ENCODE data around the gene HACD2.

The HACD2 gene

GRCh38 chr3:123449102-123449996, 135.5 kb downstream of the HACD2 start:
- no peak for DNase-seq (ENCODE audit: low read depth in 2 of 3, low spot score in 1 of 3)

- no peak for DNase-seq (ENCODE audit: low read depth in 2 of 3, low spot score in 1 of 3)
These were observed 136.2 kb downstream of the HACD2 start, which contains the start of gene ADCY5 for GRCh38 chr3:123448536-123449101. TSS of gene ADCY5 (minus strand) at chr3:123449090. CDS start at chr3:123448545, 545 bp downstream.

DNA sequence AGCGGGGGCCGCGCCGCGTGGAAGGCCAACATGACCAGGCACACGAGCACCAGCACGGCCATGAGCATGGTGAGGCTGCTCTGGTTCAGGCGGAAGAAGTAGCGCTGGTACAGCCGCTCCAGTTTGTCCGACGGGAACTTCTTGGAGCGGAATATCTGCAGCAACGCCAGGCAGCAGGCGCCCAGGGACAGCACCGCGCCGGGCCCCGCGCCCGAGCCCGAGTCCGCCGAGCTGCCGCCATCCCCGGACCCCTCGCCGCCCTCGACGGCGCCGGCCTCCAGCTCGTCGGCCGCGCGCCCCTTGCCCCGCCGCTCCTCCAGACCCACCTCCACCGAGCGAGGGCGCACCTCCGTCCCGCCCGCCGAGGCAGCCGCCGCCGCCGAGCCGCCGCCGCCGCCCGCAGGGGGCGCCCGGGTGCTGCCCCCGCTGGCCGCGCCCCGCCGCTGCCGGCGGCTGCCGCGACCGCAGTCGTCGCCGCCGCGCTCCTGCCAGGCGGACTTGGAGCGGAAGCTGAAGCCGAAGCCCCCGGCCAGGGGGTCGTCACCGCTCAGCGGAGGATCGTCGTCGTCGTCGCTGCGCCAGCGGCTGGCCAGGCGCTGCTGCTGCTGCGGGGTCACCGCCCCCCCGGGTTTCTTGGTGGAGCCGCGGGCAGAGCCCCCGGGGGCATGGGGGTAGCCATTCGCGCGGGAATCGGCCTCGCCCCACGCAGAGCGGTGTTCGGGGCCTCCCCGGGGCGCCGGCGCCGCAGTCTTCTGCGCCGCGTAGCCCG, 136.9 kb downstream of the HACD2 start:
- DNase-seq (ENCODE audit: low read depth in 2 of 3, low spot score in 1 of 3) = peak; percentile 3 to 28 (median 21)

DNA sequence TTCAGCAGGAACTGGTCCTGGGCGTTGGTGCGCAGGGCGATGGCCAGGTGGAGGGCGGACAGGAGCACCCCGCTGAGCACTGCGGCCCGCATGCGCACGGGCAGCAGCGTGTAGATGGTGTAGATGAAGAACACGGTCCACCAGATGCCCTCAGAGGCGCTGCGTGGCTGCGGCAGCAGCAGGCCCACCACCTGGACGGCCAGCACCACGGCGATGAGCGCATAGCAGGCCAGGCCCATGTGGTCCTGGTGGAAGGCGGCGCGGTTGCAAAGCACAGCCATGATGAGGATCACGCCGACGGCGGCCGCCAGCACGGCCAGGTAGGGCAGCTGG, 137.5 kb downstream of the HACD2 start:
- no peak for DNase-seq (ENCODE audit: low read depth in 2 of 3, low spot score in 1 of 3)

GRCh38 chr3:123446610-123447109, 138.2 kb downstream of the HACD2 start:
- DNase-seq (ENCODE audit: low read depth in 2 of 3, low spot score in 1 of 3) = no peak

GRCh38 chr3:123446210-123446609, 138.6 kb downstream of the HACD2 start:
- no peak for DNase-seq (ENCODE audit: low read depth in 2 of 3, low spot score in 1 of 3)

DNA sequence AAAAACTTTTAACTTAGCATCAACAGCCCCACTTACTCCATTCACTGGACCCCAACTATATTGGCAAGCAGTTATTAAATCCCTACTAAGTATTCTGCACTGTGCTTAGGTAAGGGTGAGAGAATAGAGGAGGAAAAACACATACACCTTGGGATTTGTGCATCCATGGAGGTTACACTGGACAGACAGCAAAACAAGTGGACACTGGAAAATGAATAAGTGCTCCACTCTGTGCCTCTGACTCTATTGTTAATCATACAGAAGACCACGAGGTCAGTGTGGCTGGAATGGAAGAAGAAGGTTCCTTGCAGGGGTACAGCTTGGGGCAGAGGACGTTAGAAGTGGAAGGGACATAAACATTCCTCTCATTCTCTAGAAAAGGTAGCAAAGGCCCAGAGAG, 139.2 kb downstream of the HACD2 start:
- no peak for DNase-seq (ENCODE audit: low read depth in 2 of 3, low spot score in 1 of 3)

GRCh38 chr3:123444744-123445143, 140.1 kb downstream of the HACD2 start:
- no peak for DNase-seq (ENCODE audit: low read depth in 2 of 3, low spot score in 1 of 3)

- DNase-seq (ENCODE audit: low read depth in 2 of 3, low spot score in 1 of 3) = no peak
These were observed 140.8 kb downstream of the HACD2 start for GRCh38 chr3:123444023-123444422.

- no peak for DNase-seq (ENCODE audit: low read depth in 2 of 3, low spot score in 1 of 3)
These were observed 141.9 kb downstream of the HACD2 start for GRCh38 chr3:123442908-123443307.

- no peak for DNase-seq (ENCODE audit: low read depth in 2 of 3, low spot score in 1 of 3)
These were observed 142.7 kb downstream of the HACD2 start for GRCh38 chr3:123442125-123442524.
